HG02798 (cell line): ENCODE data around the gene SLC5A10.

Experiments used
- ATAC-seq: cut with Tn5 transposase; IDR thresholded peaks from one replicate; pipeline ENCODE4 v1.9.1; 2021; ENCODE audit warnings: mild to moderate bottlenecking; ENCODE audit not compliant: unreplicated experiment, poor library complexity

SLC5A10 gene

GRCh38 chr17:19000531-19001325, 48.8 kb downstream of the SLC5A10 start:
- ATAC-seq = no peak

DNA sequence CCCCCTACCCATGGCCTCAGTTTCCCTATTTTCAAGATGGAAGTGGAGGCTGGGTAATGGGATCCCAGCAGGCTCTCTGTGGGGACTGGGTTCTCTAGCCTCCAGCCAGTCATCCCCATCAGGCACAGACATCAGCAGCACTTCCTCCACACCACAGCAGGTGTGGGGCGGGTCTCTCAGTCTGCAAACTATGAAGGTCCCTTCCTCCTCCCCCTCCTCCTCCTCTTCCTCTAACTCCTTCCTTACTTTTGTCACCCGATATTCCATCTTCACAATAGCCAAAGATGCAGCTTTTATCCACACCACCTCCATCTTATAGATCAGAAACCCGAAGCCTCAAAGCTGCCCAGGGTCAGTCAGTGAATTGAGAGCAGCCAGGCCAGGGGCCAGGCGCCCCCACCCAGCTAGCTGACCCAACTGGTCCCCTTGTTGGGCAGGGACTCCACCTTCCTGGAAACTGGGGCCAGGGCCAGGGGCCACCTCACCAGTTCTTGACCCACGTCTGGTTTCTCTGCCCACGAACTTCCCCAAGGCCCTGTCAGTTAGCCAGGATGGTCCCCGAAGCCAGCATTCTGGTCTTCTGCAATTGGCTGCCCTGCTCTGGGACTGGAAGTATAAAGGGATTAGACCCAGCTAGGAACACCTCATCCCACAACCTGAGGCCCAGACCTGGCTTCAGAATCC, 50.1 kb downstream of the SLC5A10 start:
- no peak for ATAC-seq

DNA sequence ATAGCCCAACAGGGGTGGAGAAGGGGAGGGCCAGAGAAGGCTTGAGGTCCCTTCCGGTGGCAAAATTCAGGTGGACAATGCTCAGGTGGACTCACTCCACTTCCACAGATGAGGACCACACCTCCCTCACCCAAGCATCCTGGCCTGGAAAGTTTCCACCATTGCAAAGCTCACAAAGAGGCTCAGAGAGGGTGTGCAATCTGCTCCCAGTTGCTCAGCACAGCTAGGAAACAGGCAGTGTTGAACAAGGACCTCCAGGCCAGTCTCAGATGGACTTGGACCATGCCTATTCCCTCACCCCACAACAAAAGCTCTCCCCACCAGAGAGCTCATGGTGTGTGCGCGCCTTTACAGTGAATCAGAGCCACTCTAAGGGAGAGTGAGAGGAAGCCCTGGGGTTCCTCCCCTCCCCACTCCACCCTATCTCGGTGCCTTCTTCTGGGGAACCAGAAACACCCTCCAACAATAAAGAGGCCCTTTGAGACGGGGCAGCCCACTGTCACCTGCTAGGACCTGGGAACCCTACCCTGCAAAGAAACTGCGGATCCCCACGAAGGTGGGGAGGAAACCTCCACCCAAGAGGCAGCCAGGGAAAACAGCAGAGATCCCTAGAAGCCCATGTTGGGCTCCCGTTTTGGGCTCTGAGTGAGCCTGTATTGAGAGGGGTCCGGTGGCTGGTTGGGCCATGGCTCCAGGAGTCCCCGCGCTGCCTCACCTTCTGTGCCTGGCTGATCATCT, 51.0 kb downstream of the SLC5A10 start:
- no peak for ATAC-seq

GRCh38 chr17:19003543-19004420, 51.8 kb downstream of the SLC5A10 start:
- ATAC-seq = peak; percentile 21

DNA sequence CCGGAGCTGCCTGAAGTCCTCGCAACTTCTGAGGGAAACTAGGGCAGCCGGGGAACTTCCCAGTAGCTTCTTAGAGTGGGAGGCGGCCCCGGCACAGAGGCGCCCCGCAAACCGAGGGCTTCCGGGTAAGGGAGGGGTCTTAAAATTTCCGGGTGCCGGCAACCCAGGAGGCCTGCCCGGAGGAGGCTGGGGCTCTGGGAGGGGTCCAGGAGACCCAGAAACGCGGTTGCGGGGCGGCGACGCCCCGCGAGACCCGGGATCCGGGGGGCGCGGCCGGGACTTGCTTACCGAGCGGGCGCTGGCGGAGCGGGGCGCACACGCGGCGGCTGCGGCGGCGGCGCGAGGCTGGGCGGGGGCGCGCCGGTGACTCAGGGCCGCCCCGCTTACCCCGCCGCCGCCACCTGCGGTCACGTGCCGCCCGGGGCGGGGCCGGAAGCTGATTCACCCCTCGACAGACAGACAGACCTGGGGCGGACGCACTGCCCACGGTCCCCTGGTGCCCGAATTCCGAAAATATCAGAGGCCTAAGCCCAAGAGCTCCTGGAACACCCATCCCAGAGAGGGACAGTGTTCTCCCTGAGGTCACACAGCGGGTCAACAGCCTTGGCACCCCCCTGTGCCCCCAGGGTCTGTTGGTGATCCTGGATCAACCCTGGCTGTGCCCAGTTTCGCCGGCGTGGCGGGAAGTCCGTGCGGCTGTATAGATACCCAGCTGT, 52.6 kb downstream of the SLC5A10 start, which contains the start of gene FAM83G:
Gene FAM83G, minus strand, starts transcription at position 344 of the 716 bp plus-strand sequence. CDS start 723 bp downstream, outside the sequence.
- peak; percentile 80 for ATAC-seq

- no peak for ATAC-seq
Measured at GRCh38 chr17:19005137-19005773, 53.3 kb downstream of the SLC5A10 start.

- no peak for ATAC-seq
Measured at GRCh38 chr17:19005789-19006430, 53.9 kb downstream of the SLC5A10 start.

DNA sequence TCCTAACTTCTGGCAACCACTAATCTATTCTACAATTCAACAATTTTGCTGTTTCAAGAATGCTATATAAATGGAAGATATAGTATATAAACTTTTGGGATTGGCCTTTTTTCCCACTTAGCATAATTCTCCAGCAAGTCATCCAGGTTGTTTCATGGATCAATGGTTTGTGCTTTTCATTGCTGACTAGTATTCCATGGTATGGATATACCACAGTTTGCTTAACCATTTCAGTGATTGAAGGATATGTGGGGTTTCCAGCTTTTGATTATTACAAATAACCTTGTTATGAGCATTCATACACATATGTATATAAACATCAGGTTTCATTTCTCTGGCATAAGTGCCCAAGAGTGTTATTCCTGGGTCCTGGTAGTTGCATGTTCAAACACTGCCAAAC, 54.7 kb downstream of the SLC5A10 start:
- no peak for ATAC-seq

GRCh38 chr17:19009970-19010369, 58.0 kb downstream of the SLC5A10 start:
- ATAC-seq = no peak

GRCh38 chr17:19010729-19011505, 59.0 kb downstream of the SLC5A10 start:
- ATAC-seq = no peak

DNA sequence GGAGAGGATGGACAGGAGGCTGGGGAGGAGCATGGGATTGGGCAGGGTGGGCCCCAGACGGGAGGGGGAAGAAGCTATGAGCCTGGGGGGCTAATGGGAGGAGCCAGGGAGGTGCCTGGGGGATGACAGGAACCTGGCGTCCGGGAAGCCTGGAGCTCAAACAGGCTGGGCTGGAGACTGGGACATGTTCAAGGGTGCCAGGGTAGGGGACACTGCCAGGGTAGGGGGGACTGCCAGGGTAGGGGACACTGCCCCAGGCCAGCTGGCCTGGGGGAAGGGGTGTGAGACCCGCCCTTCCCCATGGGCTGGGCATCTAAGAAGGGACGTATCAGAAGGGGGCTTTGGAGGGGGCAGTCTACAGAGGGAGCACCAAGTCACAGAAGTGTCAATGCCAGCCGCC, 59.6 kb downstream of the SLC5A10 start:
- no peak for ATAC-seq

DNA sequence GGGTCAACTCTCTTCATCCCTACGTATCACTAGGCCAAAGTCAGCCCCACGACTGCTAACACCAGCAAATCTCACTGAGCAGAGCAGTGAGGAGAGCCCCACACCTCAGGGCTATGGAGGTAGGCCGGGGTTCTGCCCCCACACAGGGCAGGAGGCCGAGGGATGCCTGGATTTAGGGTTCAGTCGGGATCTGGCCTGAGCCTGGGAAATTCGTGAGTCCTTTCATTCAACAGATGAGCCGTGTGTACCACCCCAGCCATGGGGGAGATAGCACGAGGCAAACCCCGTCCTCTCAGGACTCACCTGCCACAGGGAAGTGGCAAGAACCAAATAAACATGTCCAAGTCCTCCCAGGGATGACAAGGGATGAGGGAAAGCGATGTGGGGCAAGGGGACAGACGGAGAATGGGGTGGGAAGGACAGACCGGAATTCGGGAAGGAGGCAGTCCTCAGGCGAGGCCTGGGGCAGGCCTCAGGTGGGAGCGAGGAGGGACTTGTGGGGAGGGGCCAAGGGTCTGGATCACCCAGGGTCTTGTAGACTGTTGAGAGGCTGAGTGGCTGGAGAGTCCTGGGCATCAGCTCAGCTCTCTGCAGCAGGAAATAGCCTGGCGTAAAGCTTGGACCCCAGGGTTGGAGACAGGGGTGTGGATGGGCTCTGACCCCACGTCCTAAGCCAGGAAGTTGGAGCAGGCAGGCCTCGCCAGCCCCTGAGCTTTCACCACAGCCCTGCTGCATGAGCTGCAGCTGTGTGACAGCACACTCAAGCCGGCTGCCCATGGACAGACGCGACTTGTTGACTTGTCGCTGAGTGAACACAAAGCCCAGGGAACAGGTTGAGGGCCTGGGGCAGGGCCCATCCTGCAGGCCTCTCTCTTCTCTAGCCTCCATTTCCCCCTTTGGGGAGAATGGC, 60.5 kb downstream of the SLC5A10 start:
- no peak for ATAC-seq

- no peak for ATAC-seq
Measured at GRCh38 chr17:19013226-19013625, 61.3 kb downstream of the SLC5A10 start.

- ATAC-seq = no peak
Measured at GRCh38 chr17:19013806-19014627, 62.1 kb downstream of the SLC5A10 start.

DNA sequence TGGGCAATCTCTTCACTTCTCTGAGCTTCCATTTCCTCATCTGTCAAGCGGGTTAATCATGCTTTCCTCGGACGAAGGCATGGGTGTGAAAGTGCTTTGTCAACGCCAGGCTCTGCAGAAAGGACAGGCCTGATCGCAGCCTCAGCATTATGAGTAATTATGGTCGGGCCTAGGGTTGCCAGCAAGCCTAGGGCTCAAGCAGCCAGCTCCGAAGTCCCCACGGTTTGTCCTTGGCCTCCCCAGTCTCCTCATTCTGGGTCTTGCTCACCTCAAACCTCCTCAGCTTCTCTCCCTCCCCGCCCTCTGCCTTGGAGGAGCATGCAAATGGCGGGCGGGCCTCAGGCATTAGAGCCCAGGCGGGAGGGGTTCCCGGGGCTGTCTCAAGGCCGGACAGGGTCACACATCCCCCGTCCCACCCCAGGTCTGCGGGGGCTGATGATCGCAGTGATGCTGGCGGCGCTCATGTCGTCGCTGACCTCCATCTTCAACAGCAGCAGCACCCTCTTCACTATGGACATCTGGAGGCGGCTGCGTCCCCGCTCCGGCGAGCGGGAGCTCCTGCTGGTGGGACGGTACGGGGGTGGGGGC, 62.8 kb downstream of the SLC5A10 start:
- ATAC-seq = no peak

DNA sequence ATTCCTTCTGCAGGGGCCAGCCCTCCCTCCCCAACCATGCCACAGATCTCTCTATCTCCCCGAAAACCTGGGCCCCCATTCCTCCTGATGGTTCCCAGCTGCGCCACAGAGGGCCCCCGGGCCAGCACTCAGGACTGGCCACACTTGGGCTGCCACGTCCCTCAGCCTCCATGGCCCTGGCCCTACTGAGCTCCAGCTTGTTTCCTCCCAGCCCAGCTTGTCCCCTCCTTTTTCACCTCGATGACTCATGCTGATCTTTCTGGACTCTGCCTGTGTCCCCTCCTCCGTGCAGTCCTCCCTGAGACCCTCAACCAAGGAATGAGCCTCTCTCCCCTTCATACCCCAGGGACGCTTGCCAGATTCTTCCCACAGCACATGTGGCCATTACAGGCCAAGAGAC, 63.5 kb downstream of the SLC5A10 start:
- no peak for ATAC-seq
